Fibroblast of pulmonary artery (primary cell): Measurements from ENCODE around the gene GFAP.

ENCODE experiments used
- DNase-seq: peaks from one replicate; pipeline ENCODE4 v3.0.0-alpha.2; 2010; ENCODE audit warnings: low read depth
- H3K4me3 ChIP-seq: replicated peaks from 2 replicates; pipeline ENCODE4 v1.5.1; 2011; ENCODE audit warnings: low read depth, mild to moderate bottlenecking, control low read depth, low read length, moderate library complexity
- CTCF ChIP-seq: IDR thresholded peaks from 2 replicates; pipeline ENCODE4 v1.5.1; 2011; ENCODE audit warnings: mild to moderate bottlenecking, control low read depth, low read length, inconsistent platforms; ENCODE audit errors: missing control alignments

GFAP gene

DNA sequence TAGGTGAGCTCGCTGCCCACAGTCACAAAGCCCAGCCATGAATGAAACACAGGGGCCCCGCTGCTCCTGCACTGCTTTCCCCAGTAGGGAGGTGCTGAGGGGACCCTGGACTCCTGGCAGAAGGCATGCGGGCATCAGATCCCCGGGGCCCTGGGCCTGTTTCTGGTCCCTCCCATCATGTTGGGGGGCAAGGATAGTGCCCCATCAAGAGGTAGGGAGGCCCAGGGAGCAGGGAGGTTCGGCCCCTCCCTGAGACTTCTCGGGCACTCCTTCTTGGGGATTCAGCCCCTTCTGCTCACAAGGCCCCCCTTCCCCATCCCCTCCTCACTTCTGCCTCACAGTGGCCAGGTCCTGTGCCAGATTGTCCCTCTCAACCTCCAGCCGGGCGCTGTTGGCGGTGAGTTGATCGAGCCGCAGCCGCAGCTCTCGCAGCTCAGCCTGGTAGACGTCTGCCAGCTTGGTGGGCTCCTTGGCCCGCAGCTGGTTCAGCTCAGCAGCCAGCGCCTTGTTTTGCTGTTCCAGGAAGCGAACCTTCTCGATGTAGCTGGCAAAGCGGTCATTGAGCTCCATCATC, 515 bp downstream of the GFAP start:
- H3K4me3 ChIP-seq: no peak overlapping the region
- no peak for TF ChIP-seq CTCF
- no peak for DNase-seq

DNA sequence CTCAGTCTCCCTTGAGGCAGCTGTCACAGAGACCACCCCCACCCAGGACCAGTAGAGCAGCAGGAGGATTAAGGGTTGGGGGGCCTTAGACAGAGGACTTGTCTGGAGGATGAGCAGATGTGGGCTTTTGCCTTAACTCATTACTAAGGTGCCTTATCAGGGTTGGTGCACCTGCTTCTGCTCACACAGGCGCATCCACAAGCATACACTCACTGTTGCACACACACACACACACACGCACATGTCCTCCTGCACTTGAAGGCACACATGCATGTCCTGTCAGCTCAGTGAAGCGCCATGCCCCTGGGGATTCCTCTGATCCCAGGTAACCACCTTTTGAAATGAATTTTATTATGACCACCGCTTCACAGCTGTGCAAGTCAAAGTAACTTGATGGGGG, 1.2 kb downstream of the GFAP start:
- H3K4me3 ChIP-seq: no peak overlapping the region
- no peak for TF ChIP-seq CTCF
- no peak for DNase-seq

DNA sequence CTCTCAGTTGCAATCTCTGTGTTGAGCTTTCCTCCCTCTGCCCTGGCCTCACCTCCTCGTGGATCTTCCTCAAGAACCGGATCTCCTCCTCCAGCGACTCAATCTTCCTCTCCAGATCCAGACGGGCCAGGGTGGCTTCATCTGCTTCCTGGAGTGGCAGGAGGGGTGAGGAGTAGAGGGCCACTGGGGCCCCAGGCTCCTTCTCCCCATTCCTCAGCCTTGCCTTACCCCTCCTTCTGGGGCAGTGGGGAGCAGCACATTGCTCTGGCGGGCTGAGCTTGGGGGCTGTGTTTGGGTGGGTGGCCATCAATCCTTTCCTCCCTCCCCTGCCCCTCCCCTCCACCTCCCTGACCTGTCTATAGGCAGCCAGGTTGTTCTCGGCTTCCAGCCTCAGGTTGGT, 1.6 kb downstream of the GFAP start:
- no peak for TF ChIP-seq CTCF
- H3K4me3 ChIP-seq: no peak overlapping the region
- DNase-seq: no peak

- no peak for TF ChIP-seq CTCF
- no peak for DNase-seq
- H3K4me3 ChIP-seq: no peak overlapping the region
These were observed 2.3 kb downstream of the GFAP start for GRCh38 chr17:44912763-44913544.

- DNase-seq: peak; percentile 48
- H3K4me3 ChIP-seq: no peak overlapping the region
- TF ChIP-seq CTCF: peak; percentile 49
These were observed 3.9 kb downstream of the GFAP start for GRCh38 chr17:44911133-44912001.

DNA sequence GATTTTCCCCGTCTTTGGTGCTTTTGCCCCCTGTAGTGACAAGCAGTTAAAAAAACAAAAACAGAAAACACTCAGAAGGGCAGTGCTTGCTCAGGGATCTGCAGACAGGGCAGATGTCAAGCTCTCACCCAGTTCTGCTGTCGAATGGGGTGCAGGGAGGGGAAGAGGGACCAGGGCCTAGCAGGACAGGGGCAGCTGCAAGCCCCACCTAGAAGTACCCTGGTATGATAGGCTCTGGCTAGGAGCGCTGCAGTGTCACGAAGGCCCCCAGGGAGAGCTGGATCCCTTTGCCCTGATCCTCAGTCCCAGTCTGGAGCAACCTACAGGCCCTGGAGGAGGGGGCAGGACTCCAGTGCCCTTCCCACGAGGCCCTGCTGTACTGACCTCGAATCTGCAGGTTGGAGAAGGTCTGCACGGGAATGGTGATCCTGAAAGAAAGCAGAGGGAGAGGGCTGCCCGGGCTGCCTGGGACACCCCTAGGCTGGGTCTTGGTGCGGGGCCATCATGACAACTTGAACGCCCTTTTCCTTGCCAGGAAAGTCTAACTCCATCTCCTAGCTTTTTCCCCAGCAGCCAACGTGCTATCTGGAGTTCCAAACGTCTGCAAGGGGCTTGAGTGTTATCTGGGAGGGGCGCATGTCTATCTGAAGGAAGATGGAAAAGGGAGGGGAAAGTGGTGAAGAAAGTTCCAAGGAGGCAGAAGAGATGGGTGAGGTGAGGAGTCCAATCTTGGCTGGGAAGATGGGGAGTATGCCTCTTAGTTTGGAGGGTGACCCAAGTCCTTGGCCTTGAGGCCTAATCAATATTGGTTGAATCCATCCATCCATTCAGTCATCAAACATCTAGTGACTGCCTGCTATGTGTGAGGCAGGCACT, 4.8 kb downstream of the GFAP start:
- H3K4me3 ChIP-seq: no peak overlapping the region
- DNase-seq: no peak
- no peak for TF ChIP-seq CTCF
